ENCODE measurements around the gene SLC9A9. TPM values are rescaled to one million over a fixed set of nuclear protein-coding genes. Genes with fewer than 3 reads are reported as not detected.

Gene SLC9A9
- total RNA-seq, result 2.4 and 6.6 TPM in 2 replicates

DNA sequence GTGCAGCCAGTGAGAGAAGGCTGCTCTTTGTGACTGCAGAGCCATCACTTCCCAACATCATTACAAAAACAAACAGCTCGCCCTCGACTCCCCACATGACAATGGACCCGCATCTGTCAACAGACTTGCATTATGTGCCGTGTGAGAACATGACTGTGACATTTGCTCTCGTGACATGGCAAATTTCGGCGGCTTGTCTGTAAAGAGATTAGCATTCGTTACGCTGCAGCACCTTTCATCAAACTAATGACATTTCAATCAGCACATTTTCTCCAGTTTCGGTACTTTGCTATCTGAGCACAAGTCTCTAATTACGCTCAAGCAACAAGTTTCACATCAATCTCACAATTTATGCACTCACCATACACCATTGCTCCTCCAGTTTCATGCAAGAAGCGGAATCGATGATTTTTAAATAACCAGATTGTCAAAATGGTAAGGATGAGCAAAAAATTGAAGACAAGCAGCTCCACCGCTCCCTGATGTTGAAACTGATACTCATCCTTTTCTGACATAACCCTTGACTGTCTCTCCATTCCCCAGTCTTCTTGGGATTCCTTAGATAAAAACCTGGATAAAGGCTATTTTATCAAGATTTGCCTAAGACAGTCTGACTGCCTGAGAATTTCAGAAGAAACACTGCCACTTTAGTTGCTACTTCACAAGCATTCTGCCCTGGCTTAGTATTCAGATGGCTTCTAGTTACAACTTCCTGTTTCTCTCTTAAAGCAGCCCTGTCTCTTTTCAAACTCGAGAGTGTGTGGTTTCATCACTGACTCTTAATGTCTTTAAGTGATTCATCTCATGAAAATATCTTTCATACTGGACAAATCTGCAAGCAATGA is at the start of gene SLC9A9:
Gene SLC9A9 (minus strand): TSS at position 682 of the 845 bp plus-strand sequence. CDS start 146 bp downstream, at position 536.

Other genes with a start within 250 kb of the SLC9A9 start
- gene DIPK2A, start 123.4 kb upstream of the SLC9A9 start, total RNA-seq, result 100 and 101 TPM in 2 replicates

Data from smooth muscle cell of the pulmonary artery (primary cell).